OCI-LY1 (cell line): ENCODE data around the gene KHDC1.

Source experiments
- EZH2 ChIP-seq: fragments of 200-600 bp; sonication (generic), shearing (Covaris generic); IDR thresholded peaks from 2 replicates; pipeline ENCODE4 v1.8.0; 2017; ENCODE audit warnings: borderline replicate concordance, mixed run types, mild to moderate bottlenecking, antibody characterized with exemption, low read length, moderate library complexity, mixed read lengths
- TF ChIP-seq, protein P1 (sequence below): fragments of 200-600 bp; sonication (generic), shearing (Covaris generic); IDR thresholded peaks from 2 replicates; pipeline ENCODE4 v1.5.1; 2017; ENCODE audit warnings: mild to moderate bottlenecking, antibody characterized with exemption, low read length, moderate library complexity, mixed read lengths

DNA sequence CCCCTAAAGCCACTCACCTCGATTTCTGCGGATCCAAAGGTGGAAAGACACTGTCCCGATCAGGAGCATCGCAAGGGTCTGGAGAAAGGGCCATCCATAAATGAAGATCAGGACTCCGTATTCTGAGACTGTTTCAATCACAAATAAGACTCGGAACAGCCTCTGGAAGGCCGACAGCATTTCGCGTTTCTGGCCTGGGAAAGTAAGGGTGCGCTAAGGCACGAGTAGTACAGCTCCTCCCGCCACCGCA, 46.5 kb upstream of the KHDC1 start:
- TF ChIP-seq, protein P1, sequence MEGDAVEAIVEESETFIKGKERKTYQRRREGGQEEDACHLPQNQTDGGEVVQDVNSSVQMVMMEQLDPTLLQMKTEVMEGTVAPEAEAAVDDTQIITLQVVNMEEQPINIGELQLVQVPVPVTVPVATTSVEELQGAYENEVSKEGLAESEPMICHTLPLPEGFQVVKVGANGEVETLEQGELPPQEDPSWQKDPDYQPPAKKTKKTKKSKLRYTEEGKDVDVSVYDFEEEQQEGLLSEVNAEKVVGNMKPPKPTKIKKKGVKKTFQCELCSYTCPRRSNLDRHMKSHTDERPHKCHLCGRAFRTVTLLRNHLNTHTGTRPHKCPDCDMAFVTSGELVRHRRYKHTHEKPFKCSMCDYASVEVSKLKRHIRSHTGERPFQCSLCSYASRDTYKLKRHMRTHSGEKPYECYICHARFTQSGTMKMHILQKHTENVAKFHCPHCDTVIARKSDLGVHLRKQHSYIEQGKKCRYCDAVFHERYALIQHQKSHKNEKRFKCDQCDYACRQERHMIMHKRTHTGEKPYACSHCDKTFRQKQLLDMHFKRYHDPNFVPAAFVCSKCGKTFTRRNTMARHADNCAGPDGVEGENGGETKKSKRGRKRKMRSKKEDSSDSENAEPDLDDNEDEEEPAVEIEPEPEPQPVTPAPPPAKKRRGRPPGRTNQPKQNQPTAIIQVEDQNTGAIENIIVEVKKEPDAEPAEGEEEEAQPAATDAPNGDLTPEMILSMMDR = no peak
- TF ChIP-seq EZH2 = no peak
